Psoas muscle (tissue), 8 donors: Measurements from ENCODE around the gene PKHD1. TPM values are rescaled to one million over a fixed set of nuclear protein-coding genes. Genes with fewer than 3 reads are reported as not detected.

Source experiments
- ATAC-seq, 4 donors: fragments of 200-7000 bp; cut with Tn5 transposase; one replicate each; pipeline ENCODE4 v1.9.1; 2020; ENCODE audit warnings: moderate library complexity in 3 of 4, mild to moderate bottlenecking in 2 of 4
- DNase-seq, 2 donors: peaks; one replicate each; pipeline ENCODE4 v3.0.0-alpha.2; 2020
- H3K27ac ChIP-seq: fragments of 200-600 bp; one replicate; pipeline ENCODE4 v1.8.0; 2022
- H3K27me3 ChIP-seq, 3 donors: fragments of 200-600 bp in 1 of 3; one replicate each; pipeline versions ENCODE4 v1.6.1 to v1.8.0; 2013 to 2022; ENCODE audit warnings: low read length in 2 of 3, mild to moderate bottlenecking in 2 of 3, moderate library complexity in 1 of 3; ENCODE audit not compliant: insufficient read depth in 3 of 3
- H3K36me3 ChIP-seq, 2 donors: fragments of 200-600 bp in 1 of 2; one replicate each; pipeline versions ENCODE4 v1.6.1 to v1.8.0; 2013 to 2022; ENCODE audit warnings: low read depth in 1 of 2, mild to moderate bottlenecking in 1 of 2, moderate library complexity in 1 of 2; ENCODE audit not compliant: insufficient read depth in 1 of 2
- H3K4me1 ChIP-seq: fragments of 200-600 bp; one replicate; pipeline ENCODE4 v1.8.0; 2022
- H3K4me3 ChIP-seq: fragments of 200-600 bp; one replicate; pipeline ENCODE4 v1.8.0; 2022; ENCODE audit warnings: mild to moderate bottlenecking
- H3K9me3 ChIP-seq: fragments of 200-600 bp; one replicate; pipeline ENCODE4 v1.8.0; 2022
- WGBS, 3 donors: extraction: QIAGEN DNeasy Blood & Tissue Kit; methylation state at CpG; one replicate each; pipeline versions ENCODE4 v1.1.6 to v1.1.7; 2013; 5-methylcytosine and 5-hydroxymethylcytosine counted together
- intact Hi-C, 2 donors: fragments of 100-400 bp; cut with DNase I; formaldehyde crosslinking; loops; one replicate each; pipeline versions ENCODE4 v1.11.0 to v1.14.2; 2022
- polyA plus RNA-seq, 3 donors: library from polyadenylated mRNA; stranded (reverse); fragments of 200-250 nt; gene quantifications; one replicate each; pipeline ENCODE4 v1.2.3, GENCODE V29; 2013
- total RNA-seq, 4 donors: library from RNA; stranded (reverse); fragmentation: NEBNext Ultra II Directional in 2 of 4; extraction: Animal tissue kit (Norgen Biotek cat#: 25700) in 2 of 4; gene quantifications; one replicate each; pipeline versions ENCODE4 v1.2.1 to v1.2.4, GENCODE V29; 2021 to 2023
- TF ChIP-seq, protein P1 (sequence below): fragments of 200-600 bp; IDR thresholded peaks from one replicate; pipeline ENCODE4 v1.8.0; 2022; ENCODE audit warnings: antibody characterized with exemption
- donor health status: healthy with polysubstance abuse.
- donor health status: DM: no; HTN: no; CAD: no; lungs with moderate emphysema.
- donor health status: Bipolar disorder and iron deficiency.
- donor health status: healthy.
- donor health status: DM: yes; HTN: yes; CAD: no.
- donor health status: DM: no; HTN: no; CAD: no.
- donor health status: DM: no; HTN: no; CAD: no.
- donor health status: DM: yes; HTN: yes; CAD: no.

The PKHD1 gene
- total and polyA plus RNA-seq, 7 donors = under 0.01 to 0.11 (median 0.02) TPM; not detected in 2

DNA sequence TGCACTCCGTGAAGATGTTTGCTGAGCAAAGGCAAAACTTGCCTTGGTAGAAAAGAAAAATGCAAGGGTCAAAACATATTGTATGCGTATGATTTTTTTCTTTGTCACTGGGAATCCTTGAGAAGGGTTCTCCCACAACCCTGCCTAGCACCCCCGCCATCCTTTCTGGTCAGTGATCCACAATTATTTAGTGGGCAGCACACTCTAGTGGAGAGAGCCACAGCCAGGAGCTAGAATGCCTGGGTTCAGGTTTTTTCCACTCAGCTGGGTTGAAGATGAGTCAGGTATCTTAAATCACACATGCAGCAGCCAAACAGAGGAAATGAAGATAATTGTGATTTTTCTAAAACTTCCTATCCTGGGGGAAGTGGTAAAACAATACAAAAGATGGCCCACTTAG, 243.1 kb downstream of the PKHD1 start:
- DNase-seq = no peak
- 88 to 91% (median 91%) methylated on average over 3 of the region's 3 CpGs for WGBS, 3 donors
- Histone ChIP-seq H3K9me3 (peaks cover 4% of the 10 kb centered on the region), H3K27me3 (no peaks in the 10 kb centered on the region), H3K4me1 (peaks cover 5% of the 10 kb centered on the region), H3K27ac (no peak overlapping the region), H3K4me3 (no peak overlapping the region), H3K36me3 (no peaks in the 10 kb centered on the region)
- no peak for ATAC-seq
- TF ChIP-seq, protein P1, sequence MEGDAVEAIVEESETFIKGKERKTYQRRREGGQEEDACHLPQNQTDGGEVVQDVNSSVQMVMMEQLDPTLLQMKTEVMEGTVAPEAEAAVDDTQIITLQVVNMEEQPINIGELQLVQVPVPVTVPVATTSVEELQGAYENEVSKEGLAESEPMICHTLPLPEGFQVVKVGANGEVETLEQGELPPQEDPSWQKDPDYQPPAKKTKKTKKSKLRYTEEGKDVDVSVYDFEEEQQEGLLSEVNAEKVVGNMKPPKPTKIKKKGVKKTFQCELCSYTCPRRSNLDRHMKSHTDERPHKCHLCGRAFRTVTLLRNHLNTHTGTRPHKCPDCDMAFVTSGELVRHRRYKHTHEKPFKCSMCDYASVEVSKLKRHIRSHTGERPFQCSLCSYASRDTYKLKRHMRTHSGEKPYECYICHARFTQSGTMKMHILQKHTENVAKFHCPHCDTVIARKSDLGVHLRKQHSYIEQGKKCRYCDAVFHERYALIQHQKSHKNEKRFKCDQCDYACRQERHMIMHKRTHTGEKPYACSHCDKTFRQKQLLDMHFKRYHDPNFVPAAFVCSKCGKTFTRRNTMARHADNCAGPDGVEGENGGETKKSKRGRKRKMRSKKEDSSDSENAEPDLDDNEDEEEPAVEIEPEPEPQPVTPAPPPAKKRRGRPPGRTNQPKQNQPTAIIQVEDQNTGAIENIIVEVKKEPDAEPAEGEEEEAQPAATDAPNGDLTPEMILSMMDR = no peak
- intact Hi-C loops = no loop called here

DNA sequence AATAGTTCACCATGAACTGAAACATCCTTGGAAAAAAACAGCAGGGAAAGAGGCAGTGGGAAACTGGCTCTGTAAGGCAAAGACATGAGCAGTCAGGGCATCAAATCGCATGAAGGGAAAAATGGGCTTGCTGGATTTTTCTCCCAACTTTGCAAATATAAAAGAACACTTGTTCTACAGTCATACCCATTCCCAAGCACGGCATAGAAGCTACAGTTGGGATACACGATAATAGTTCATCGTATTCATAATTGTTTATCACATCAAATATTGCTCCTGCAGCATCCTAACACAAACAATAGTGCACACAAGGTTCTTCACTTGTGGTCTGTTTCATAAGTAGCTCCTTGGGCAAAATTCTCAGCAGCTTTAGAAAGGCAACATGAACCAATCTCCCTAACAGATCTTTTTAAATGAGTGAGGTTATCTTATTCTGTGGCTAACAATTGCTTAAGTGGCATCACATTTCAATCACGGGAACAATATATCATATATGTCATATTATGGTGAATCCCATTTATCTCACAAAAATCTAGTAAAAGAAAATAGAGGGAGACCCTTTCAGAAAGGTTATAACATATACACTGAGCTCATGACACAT, 243.9 kb downstream of the PKHD1 start:
- Histone ChIP-seq H3K27me3 (no peaks in the 10 kb centered on the region), H3K36me3 (no peaks in the 10 kb centered on the region), H3K4me3 (no peak overlapping the region), H3K27ac (no peak overlapping the region), H3K9me3 (no peaks in the 10 kb centered on the region), H3K4me1 (peaks cover 5% of the 10 kb centered on the region)
- ATAC-seq (no peak), DNase-seq (no peak)
- 87 to 88% (median 87%) methylated on average over 5 of the region's 5 CpGs for WGBS, 3 donors
- intact Hi-C loops = no loop called here
- TF ChIP-seq, protein P1 = no peak

DNA sequence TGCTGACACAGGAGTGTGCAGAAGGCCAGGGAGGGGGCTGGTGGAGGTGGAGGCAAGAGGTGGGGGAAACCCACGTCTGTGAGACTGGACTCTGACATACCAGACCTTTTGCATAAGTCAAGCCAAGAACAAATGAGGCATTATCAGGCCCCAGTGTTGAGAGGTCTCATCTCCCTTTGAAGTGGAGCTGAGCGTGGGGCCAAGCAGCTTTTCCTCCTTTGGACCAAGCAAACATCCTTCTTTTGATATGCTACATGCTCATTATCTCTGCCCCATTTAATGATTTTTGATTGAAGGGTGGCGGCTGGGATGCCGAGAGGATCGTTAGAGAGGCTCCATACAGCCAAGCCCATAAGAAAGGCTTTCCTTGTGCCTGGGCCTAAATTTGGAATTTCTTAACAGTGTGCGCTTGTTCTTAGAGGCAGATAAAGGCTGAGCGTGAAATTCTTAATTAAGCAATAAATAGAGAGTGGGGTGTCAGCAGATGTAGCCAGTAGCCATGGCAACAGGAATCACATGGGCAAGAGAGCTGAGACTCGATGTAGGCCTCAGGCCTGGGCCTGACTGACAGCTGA, 244.5 kb downstream of the PKHD1 start:
- ATAC-seq (no peak), DNase-seq (no peak)
- Histone ChIP-seq H3K27me3 (no peaks in the 10 kb centered on the region), H3K36me3 (no peaks in the 10 kb centered on the region), H3K4me3 (no peak overlapping the region), H3K9me3 (no peaks in the 10 kb centered on the region), H3K4me1 (peaks cover 5% of the 10 kb centered on the region), H3K27ac (no peak overlapping the region)
- WGBS, 3 donors = 56 to 66% (median 58%) methylated on average over 8 of the region's 8 CpGs
- TF ChIP-seq, protein P1 = no peak
- intact Hi-C loops = no loop called here

DNA sequence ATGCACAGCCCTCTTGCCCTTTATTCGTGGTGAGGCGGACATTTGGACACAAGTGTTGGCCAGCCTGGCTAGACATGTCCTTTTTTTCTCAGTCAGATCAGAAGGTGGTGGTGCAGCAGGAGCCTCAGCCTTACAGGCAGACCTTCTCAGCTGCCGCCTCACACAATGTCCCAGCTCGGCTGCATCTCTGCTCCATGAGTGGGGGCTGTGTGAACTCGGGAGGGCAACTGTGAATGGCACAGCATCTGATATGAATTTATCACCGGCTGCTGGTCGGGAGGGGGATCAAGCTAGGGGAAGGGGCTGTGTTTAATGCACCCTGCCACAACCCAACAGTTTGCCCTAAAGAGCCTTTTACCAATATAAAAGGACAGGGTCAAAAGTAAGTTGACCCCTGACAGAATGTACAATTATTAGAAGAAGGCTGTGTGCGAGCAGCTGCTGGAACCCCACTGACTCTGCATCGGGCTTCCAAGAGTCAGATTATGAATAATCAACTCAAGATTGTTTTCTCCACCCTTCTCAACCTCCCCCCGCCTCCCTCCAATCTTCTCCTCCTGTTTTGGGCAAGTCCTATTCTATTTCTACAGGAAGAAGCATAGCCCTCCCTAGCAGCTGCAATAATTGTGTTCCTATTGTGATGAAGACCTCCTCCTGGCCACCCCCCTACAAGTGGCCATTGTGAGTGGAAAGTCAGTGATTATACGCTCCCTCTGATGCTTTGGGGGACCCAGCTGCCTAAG, 245.2 kb downstream of the PKHD1 start:
- Histone ChIP-seq H3K27me3 (no peaks in the 10 kb centered on the region), H3K9me3 (no peaks in the 10 kb centered on the region), H3K4me3 (no peak overlapping the region), H3K36me3 (no peaks in the 10 kb centered on the region), H3K27ac (no peak overlapping the region), H3K4me1 (peaks cover 5% of the 10 kb centered on the region)
- TF ChIP-seq, protein P1 = no peak
- intact Hi-C loops = no loop called here
- ATAC-seq (no peak), DNase-seq (no peak)
- 43 to 60% (median 55%) methylated on average over 11 of the region's 11 CpGs for WGBS, 3 donors
